Measurements from ENCODE around the gene HSPB8.
"Not testable (repeated sequence)": the region's sequence is repeated elsewhere in the genome, so short reads cannot be mapped to it uniquely, and the experiment has no call there.

The HSPB8 gene

GRCh38 chr12:119207063-119207560 lies 28.4 kb downstream of the HSPB8 start:
- no peak for DNase-seq

GRCh38 chr12:119208626-119209061 lies 29.9 kb downstream of the HSPB8 start:
- no peak for DNase-seq

- DNase-seq = no peak
Observed at GRCh38 chr12:119211884-119212283, 33.2 kb downstream of the HSPB8 start.

- no peak for DNase-seq
Observed at GRCh38 chr12:119216084-119216483, 37.4 kb downstream of the HSPB8 start.

GRCh38 chr12:119218875-119219274 lies 40.1 kb downstream of the HSPB8 start:
- DNase-seq = not testable (repeated sequence)

GRCh38 chr12:119222222-119222951 lies 43.7 kb downstream of the HSPB8 start:
- no peak for DNase-seq

GRCh38 chr12:119225454-119225853 lies 46.7 kb downstream of the HSPB8 start:
- no peak for DNase-seq

- DNase-seq = no peak
Observed at GRCh38 chr12:119227292-119227691, 48.6 kb downstream of the HSPB8 start.

GRCh38 chr12:119229205-119229604 lies 50.5 kb downstream of the HSPB8 start:
- no peak for DNase-seq

- no peak for DNase-seq
Observed at GRCh38 chr12:119229837-119230236, 51.1 kb downstream of the HSPB8 start.

GRCh38 chr12:119230807-119231206 lies 52.1 kb downstream of the HSPB8 start:
- DNase-seq = no peak

- no peak for DNase-seq
Observed at GRCh38 chr12:119231774-119232173, 53.0 kb downstream of the HSPB8 start.

- no peak for DNase-seq
Observed at GRCh38 chr12:119235197-119235751, 56.5 kb downstream of the HSPB8 start.

GRCh38 chr12:119236372-119236771 lies 57.6 kb downstream of the HSPB8 start:
- DNase-seq = no peak

- DNase-seq = no peak
Observed at GRCh38 chr12:119239040-119239439, 60.3 kb downstream of the HSPB8 start.

- no peak for DNase-seq
Observed at GRCh38 chr12:119241049-119241448, 62.3 kb downstream of the HSPB8 start.

- DNase-seq = no peak
Observed at GRCh38 chr12:119241580-119242169, 62.9 kb downstream of the HSPB8 start.

All from central memory CD4-positive, alpha-beta T cell (primary cell).